GM19023 (cell line): ENCODE measurements around the gene PHLDA2.
"Not testable (repeated sequence)": the region's sequence is repeated elsewhere in the genome, so short reads cannot be mapped to it uniquely, and the experiment has no call there.

Source experiments
- ATAC-seq: cut with Tn5 transposase; IDR thresholded peaks from one replicate; pipeline ENCODE4 v1.9.1; 2021; ENCODE audit warnings: mild to moderate bottlenecking, moderate library complexity; ENCODE audit not compliant: unreplicated experiment

Gene PHLDA2

GRCh38 chr11:2915473-2915872, 13.7 kb downstream of the PHLDA2 start:
- no peak for ATAC-seq

GRCh38 chr11:2914455-2915195, 14.6 kb downstream of the PHLDA2 start:
- no peak for ATAC-seq

DNA sequence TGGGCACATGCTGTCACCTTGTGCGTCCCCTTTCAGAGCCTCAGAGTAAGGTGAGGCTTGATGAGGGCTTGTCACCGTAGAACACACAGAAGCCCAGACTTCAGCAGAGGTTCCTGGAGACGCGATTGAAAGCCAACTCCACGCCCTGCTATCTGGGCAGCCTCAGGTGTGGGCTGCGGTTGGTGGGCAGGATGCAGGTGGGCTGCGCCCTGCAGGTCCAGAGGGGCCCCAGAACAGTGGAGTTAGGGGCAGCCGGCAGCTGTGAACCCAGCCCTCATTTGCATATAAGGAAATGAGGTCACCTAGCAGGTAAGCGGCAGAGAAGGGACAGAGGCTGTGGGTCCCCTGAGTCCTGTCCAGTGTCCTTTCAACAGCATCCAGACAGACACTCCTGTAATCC, 15.4 kb downstream of the PHLDA2 start:
- no peak for ATAC-seq

DNA sequence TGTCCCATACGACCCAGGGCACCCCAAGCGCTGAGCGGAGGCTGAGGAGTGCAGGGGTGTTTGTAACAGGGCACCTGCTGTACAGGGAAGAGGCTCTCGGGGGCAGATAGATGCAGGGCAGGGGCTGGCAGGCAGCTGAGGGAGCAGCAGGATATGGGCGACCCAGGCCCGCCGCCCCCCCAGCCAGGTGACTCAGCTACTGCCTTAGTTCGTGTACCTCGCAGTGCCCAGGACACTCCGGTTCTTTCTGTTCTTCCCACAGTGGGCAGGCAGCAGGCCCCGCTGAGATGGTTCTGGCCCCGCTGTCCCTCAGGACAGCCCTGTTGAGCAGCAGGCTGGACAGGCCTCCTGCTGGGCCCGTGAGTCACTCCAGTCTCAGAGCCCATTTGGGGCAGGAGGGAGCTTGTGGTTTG, 16.2 kb downstream of the PHLDA2 start:
- no peak for ATAC-seq

GRCh38 chr11:2912498-2912897, 16.7 kb downstream of the PHLDA2 start:
- no peak for ATAC-seq

DNA sequence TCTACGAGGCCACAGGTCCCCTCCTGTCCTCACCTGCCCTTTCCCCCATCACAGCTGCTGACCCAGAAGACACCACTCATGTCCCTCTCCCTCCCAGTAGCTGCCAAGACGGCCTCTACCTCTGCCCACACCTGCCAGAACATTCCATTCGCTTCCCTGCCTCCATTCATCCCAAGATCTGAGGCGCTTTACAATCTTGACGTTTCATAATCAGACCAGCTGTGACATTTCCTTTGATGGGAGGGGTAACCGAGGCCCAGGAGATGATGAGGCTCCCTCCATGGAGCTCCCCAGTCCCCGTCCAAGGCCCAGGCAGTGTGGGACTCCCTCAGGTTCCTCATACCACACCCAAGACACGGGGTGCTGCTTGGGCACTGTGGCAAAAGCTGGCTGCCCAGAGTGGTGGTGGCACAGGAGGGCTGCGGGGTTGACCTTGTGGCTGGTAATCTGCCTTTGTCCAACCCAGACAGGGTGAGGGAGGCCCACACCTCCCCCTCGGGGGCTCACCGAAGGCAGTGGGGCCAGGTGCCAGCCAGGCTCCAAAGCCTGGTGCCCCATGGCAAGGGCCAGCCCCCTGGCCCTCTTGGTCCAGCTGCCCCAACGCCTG, 17.3 kb downstream of the PHLDA2 start:
- ATAC-seq, result no peak

DNA sequence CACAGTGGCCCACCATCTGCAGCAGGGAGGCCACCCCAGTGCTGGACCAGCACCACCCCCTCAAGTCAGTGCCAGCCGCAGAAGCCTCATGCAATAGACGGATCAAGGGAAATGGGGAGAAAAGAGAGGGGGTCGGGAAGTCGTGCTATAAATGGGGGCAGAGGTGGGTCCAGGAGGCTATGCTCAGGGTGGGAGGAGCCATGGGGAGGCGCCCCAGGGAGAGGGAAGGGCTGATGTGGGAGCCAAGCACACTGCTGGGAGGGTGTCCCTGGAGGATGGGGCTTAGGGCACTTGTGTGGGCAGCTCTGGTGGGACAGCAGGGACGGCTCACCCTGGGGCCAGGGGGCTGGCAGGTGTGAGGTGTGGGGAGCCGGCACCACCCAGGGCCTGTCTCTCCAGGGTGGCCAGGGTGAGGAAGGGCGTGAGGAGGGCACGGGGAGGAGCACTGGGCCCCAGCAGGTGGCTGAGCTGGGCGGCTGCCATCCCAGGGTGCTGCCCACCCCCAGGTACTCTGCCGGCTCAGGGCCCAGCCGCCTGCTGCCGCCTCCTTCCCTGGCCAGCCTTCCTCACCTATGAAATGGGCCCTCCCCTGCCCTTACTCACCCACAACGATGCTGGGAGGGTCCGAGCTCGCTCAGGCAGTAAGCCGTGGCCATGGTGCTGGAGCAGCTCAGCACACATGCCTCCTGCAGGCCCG, 18.0 kb downstream of the PHLDA2 start:
- ATAC-seq, result no peak

DNA sequence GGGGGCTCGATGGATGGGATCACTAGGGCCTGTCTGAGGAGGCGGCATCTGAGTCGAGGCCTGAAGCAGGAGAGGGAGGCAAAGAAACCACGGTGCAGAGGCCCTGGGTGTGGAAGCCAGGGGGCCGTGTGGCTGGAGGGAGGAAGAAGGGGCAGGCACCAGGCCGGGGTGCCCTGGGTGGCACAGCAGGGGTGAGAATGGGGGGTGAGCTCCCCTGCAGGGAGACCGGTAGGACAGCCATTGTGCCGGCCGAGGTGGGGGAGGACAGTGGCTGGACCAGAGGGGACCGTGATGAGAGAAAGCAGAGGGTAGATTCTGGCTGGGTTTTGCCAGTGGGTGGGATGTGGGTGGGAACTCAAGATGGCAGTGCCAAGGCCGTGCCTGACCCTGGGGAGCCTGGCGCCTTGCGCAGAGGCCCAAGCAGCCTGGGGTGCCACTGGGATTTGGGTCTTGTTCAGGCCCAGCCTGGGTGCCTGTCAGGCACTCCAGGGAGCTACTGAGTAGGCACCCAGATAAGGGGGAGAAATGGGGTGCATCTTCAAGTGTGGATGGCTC, 18.7 kb downstream of the PHLDA2 start:
- ATAC-seq, result no peak

- no peak for ATAC-seq
Observed at GRCh38 chr11:2909133-2909902, 19.9 kb downstream of the PHLDA2 start.

DNA sequence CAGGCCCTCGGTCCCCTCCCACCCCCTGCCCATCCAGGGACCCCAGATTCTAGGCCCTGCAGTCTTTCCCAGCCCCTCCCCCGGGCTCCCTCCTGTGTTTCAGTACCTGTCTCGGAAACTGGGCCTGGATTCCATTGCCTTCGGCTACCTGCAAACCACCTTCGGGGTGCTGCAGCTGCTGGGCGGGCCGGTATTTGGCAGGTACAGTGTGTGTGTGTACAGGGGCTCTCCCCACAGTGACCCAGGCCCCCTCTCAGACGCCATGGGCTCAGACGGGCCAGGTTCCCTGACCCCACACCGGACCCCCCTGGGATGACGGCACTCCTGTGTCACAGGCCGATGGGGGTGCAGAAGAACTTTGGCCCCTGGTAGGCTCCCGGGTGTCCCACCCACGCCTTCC, 21.1 kb downstream of the PHLDA2 start:
- ATAC-seq, result no peak

DNA sequence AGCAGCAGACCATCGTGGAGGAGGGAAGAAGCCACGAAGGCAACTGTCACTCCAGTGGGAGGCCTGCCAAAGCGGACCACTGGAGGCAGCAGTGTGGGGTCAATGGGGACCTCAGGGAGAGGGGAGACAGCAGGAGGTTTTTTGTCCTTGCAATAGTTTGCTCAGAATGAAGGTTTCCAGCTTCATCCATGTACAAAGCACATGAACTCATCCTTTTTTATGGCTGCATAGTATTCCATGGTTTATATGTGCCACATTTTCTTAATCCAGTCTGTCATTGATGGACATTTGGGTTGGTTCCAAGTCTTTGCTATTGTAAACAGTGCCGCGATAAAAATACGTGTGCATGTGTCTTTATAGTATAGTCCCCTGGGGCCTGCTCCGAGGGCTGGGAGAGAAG, 23.9 kb downstream of the PHLDA2 start:
- ATAC-seq, result not testable (repeated sequence)

- ATAC-seq, result no peak
Observed at GRCh38 chr11:2904153-2905052, 24.8 kb downstream of the PHLDA2 start.

DNA sequence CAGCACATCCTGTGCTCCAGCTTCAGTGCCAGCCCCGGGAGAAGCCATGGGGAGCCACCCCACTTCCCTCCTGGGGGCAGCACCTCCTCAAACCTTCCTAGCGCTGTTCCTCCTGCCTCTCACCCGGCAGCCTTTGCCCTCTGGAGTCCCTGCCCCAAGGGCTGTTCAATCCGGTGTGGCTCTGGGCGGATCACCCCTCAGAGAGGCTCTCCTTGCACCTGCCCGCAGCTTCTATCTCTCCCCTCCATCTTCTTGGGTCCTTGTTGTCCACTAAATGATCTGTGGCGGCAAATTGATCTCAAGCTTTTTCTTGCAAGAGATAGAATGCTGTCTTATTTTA, 25.6 kb downstream of the PHLDA2 start:
- ATAC-seq, result no peak

DNA sequence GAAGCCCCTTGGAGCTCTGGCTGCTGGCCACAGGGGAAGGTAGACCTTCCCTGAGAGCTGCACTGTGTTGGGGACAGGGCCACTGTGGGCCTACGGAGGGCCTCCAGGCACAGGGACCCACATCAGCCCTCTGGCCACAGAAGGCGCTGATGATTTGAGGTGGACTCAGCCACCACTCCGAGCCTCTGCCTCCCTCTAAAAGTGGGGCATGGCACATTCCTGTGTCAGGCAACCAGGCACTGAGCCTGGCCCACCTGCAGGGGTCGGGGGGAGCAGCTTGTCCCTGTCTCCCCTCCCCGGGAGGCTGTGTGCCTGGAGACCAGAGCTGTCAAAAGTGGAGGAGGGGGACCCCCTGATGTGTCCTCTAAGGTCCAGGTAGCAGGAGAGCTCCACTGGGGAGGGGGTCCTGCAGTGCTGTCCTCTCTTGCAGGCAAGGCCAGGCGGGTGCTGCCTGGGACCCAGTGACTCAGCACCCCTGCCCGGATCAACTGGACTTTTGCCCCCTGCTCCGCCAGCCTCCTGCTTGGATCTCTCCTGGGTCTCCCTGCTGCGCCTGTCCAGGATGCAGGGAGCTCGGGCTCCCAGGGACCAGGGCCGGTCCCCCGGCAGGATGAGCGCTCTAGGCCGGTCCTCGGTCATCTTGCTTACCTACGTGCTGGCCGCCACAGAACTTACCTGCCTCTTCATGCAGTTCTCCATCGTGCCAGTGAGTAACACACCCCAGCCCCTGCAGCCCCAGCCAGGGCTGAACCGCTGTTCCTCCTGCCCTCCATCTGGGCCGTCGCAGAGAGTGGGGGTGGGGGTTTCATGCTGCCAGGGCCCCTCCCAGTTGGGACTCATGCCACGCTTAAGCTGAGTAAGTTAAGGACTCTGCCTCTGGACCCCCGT, 26.2 kb downstream of the PHLDA2 start:
- no peak for ATAC-seq

GRCh38 chr11:2901854-2902783, 27.1 kb downstream of the PHLDA2 start:
- peak; percentile 93 for ATAC-seq

DNA sequence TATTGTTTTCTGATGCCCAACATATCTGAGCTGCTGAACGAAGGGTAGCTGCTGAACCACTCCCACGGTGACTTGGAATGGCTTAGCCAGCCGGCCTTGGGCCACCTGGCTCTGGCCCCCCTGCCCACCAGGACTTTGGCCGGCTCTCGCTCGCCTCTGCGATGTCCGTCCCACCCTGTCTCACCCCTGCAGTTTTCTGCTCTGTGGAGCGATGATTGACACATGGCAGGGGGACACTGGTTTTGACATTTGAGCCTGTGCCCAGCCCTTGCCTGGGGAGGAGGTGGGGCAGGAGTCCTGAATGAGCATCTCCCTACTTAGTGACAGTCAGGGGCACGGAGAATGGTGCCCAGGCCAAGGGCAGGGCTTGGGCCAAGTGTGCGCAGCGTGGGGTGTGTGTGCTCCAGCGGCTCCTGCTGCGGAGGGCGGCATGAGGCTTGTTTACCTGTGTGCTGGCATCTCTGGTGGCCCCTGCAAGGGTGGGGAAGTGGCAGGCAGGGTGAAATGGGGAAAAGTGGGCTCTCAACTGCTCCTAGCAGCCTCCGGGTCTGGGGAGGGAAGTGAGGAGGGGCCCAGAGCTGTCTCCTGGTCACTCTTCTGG, 27.9 kb downstream of the PHLDA2 start:
- ATAC-seq, result no peak

DNA sequence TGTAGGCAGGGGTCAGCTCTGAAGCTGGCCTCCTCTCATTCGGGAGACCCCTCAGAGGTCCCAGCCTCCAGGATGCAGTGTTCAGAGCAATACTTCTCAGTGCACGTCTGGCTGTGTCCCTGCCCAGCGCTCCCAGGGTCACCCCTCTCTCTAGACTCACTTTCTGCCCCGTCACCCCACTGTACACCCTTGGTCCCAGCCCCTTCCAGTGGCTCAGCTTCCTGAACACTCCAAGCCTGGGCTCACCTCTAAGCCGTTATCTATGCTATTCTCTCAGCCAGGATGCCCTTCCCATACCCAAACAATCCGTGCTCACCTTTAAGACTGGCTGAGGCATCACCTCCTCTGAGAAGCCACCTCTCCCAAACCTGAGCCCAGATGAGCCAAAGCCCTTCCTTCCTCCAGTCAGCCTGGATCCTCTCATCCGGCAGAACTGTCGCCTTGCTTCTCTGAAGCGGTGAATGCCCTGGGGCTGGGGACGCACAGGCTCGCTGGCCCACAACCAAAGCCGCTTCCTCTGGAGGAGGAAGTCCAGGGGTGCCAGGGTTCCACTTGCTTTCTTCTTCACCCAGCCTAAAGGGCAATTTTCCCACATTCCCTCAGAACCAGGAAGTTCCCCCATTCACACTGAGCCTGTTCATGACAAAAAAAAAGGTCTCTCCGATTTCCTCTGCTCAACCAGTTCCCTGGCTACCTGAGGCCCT, 30.0 kb downstream of the PHLDA2 start:
- ATAC-seq, result no peak
